NT2/D1 (cell line): ENCODE measurements around the gene OCIAD1.

Experiments
- YY1 ChIP-seq: IDR thresholded peaks from 2 replicates; pipeline ENCODE4 v1.6.1; 2011; ENCODE audit not compliant: insufficient read length, insufficient read depth
- ZNF274 ChIP-seq: IDR thresholded peaks from 2 replicates; pipeline ENCODE4 v1.6.1; 2011; ENCODE audit warnings: mild to moderate bottlenecking, low read depth, low read length

DNA sequence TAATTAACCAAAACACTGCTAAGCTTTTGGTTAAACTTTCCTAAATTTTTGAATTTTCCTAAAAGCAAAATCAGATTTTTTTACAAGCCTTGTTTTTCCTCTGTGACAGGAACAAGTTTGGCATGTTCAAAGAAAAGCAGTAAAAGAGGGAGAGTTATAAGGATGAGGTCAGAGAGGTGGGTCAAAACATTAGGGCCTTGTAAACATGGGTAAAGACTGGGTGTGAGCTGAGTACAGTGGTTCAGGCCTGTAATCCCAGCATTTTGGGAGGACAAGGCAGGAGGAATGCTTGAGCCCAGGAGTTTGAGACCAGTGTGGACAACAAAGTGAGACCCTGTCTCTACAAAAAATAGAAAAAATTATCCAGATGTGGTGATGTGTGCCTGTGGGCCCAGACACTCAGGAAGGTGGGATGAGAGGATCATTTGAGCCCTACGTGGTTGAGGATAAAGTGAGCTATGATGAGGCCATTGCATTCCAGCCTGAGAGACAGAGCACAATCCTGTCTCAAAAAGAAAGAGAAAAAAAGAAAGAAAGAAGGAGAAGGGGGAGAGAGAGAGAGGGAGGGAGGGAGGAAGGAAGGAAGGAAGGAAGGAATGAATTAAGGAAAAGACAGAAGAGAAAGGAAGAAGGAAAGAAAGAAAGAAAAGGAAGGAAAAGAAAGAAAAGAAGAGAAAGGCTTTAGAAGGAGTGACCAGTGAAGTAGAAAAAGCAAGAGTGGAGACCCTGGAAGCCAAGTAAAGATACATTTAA, 33.8 kb upstream of the OCIAD1 start:
- no peak for TF ChIP-seq YY1
- TF ChIP-seq ZNF274 = no peak
